HG03175 (cell line): Measurements from ENCODE around the gene DIPK1B.

ENCODE experiments used
- ATAC-seq: cut with Tn5 transposase; IDR thresholded peaks from one replicate; pipeline ENCODE4 v1.9.1; 2021; ENCODE audit warnings: mild to moderate bottlenecking, moderate library complexity; ENCODE audit not compliant: unreplicated experiment

DIPK1B gene

GRCh38 chr9:136673088-136673974 lies 39.0 kb upstream of the DIPK1B start:
- ATAC-seq, result no peak

- ATAC-seq, result no peak
Observed at GRCh38 chr9:136673975-136674785, 38.2 kb upstream of the DIPK1B start.

- no peak for ATAC-seq
Observed at GRCh38 chr9:136674786-136675349, 37.5 kb upstream of the DIPK1B start.

- no peak for ATAC-seq
Observed at GRCh38 chr9:136675477-136676296, 36.7 kb upstream of the DIPK1B start.

GRCh38 chr9:136676297-136676794 lies 36.0 kb upstream of the DIPK1B start:
- no peak for ATAC-seq

- no peak for ATAC-seq
Observed at GRCh38 chr9:136676920-136677686, 35.3 kb upstream of the DIPK1B start.

GRCh38 chr9:136678034-136678433 lies 34.3 kb upstream of the DIPK1B start:
- ATAC-seq, result no peak

GRCh38 chr9:136678624-136679023 lies 33.7 kb upstream of the DIPK1B start:
- ATAC-seq, result no peak

GRCh38 chr9:136679431-136679941 lies 32.9 kb upstream of the DIPK1B start:
- no peak for ATAC-seq

- no peak for ATAC-seq
Observed at GRCh38 chr9:136681029-136681428, 31.3 kb upstream of the DIPK1B start.

GRCh38 chr9:136681945-136682699 lies 30.2 kb upstream of the DIPK1B start:
- ATAC-seq, result no peak

GRCh38 chr9:136682710-136683109 lies 29.7 kb upstream of the DIPK1B start:
- ATAC-seq, result no peak

GRCh38 chr9:136683173-136683745 lies 29.1 kb upstream of the DIPK1B start:
- ATAC-seq, result no peak

GRCh38 chr9:136683755-136684154 lies 28.6 kb upstream of the DIPK1B start:
- ATAC-seq, result no peak

GRCh38 chr9:136684339-136684738 lies 28.0 kb upstream of the DIPK1B start:
- ATAC-seq, result no peak

GRCh38 chr9:136684799-136685198 lies 27.6 kb upstream of the DIPK1B start:
- no peak for ATAC-seq

GRCh38 chr9:136685216-136685615 lies 27.2 kb upstream of the DIPK1B start:
- ATAC-seq, result no peak

GRCh38 chr9:136685790-136686533 lies 26.4 kb upstream of the DIPK1B start:
- no peak for ATAC-seq
